Adrenal gland (tissue), 5 donors: ENCODE measurements around the gene MLYCD.

ENCODE experiments used
- POLR2A ChIP-seq, 2 donors: fragments of 450-650 bp; IDR thresholded peaks; one replicate each; pipeline ENCODE4 v1.6.1; 2017; ENCODE audit warnings: antibody characterized with exemption in 2 of 2, mild to moderate bottlenecking in 2 of 2, moderate library complexity in 1 of 2
- TF ChIP-seq, protein P1 (sequence below), 6 experiments: fragments of 450-650 bp in 4 of 6; fragments of 200-600 bp in 2 of 6; sonication (generic) in 1 of 6; IDR thresholded peaks; 1 replicate in 5 of 6; 2 replicates in 1 of 6; pipeline versions ENCODE4 v1.5.1 to v1.8.0; 2016 to 2021; ENCODE audit warnings: antibody characterized with exemption in 6 of 6, mild to moderate bottlenecking in 2 of 6, moderate library complexity in 1 of 6
- donor health status: DM: no; HTN: no; CAD: no.

DNA sequence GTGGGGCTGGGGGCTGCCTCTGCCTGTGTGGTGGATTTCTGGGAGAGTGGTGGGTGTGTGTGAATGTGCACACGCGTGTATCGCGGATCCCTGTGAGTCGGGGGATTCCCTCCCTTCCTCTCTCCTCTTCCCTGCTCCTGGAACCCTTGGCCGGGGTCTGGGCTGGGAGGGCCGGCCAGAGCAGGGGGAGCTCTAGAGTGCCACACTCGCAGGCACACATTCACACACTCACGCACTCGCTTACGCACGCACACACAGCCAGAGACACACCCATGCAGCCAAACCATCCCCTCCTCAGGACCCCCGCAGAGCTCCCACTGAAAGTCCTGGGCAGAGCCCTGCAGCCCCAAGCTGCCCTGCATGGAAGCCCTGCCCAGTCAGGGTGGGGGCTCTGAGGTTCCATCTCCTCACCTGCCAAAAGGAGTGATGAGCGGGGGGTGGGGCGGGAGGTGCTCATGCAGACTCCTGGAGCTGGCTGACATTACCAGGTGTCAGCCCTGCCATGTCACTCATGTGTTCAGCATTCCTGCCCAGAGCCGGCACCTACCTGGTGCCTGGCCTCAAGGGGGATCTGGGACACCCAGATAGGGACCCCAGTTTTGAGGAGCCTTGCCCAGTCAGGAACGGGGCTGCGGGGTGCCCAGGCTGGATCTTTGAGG, 71.0 kb downstream of the MLYCD start:
- TF ChIP-seq, protein P1, sequence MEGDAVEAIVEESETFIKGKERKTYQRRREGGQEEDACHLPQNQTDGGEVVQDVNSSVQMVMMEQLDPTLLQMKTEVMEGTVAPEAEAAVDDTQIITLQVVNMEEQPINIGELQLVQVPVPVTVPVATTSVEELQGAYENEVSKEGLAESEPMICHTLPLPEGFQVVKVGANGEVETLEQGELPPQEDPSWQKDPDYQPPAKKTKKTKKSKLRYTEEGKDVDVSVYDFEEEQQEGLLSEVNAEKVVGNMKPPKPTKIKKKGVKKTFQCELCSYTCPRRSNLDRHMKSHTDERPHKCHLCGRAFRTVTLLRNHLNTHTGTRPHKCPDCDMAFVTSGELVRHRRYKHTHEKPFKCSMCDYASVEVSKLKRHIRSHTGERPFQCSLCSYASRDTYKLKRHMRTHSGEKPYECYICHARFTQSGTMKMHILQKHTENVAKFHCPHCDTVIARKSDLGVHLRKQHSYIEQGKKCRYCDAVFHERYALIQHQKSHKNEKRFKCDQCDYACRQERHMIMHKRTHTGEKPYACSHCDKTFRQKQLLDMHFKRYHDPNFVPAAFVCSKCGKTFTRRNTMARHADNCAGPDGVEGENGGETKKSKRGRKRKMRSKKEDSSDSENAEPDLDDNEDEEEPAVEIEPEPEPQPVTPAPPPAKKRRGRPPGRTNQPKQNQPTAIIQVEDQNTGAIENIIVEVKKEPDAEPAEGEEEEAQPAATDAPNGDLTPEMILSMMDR (IDR thresholded peaks at IDR 0.05) = no peak
- TF ChIP-seq POLR2A (IDR thresholded peaks at IDR 0.05) = no peak
